Measurements from ENCODE around the gene CREB1.

DNA sequence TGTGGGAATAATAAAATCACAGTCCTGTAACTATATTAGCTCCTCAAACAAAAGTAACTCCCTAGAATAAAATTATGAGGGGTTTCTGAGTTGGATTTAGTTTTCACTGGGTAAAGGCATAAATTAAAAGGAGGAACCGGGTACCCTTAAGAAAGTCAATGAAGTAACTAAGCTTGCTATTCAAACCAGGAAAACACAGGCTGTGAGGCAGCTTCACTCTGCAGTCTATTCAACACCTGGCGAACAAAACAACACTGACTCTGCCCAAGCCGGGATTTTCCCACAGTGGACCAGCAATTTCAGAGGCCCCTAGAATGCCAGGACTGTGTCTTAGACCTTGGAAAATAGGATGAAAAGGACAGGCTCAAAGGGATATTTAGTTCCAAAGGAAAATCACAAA is 24.6 kb upstream of the CREB1 start:
- TF ChIP-seq POLR2A (IDR thresholded peaks at IDR 0.05; ENCODE audit: low read length) (no peak), GATA1 (IDR thresholded peaks at IDR 0.05; ENCODE audit: low read depth, low read length) (no peak)

All from erythroblast (primary cell).